K562 (cell line): ENCODE measurements around the gene ZNF473. TPM values are rescaled to one million over a fixed set of nuclear protein-coding genes. Genes with fewer than 3 reads are reported as not detected.
A peak's percentile ranks its signal among the peaks of the same experiment; 100 is the strongest.

Experiments used
- ELF4 ChIP-seq: fragments of 450-650 bp; formaldehyde crosslinking; IDR thresholded peaks from 2 replicates; pipeline ENCODE4 v1.4.0; 2022; ENCODE audit warnings: missing genetic modification characterization
- HNRNPLL ChIP-seq: fragments of 200-400 bp; formaldehyde crosslinking; IDR thresholded peaks from 2 replicates; pipeline ENCODE4 v1.6.1; 2017; ENCODE audit warnings: low read length, low read depth, mild to moderate bottlenecking; ENCODE audit not compliant: poor library complexity, severe bottlenecking
- MCM5 ChIP-seq: fragments of 450-650 bp; IDR thresholded peaks from 2 replicates; pipeline ENCODE4 v1.6.1; 2016; ENCODE audit warnings: low read depth
- MEIS2 ChIP-seq: fragments of 450-650 bp; IDR thresholded peaks from 2 replicates; pipeline ENCODE4 v1.6.1; 2014; ENCODE audit warnings: mild to moderate bottlenecking; ENCODE audit not compliant: partially characterized antibody
- MIER1 ChIP-seq: fragments of 450-650 bp; IDR thresholded peaks from 2 replicates; pipeline ENCODE4 v1.6.1; 2016; ENCODE audit warnings: antibody characterized with exemption, mild to moderate bottlenecking, low read depth
- NCOA4 ChIP-seq: fragments of 450-650 bp; IDR thresholded peaks from 2 replicates; pipeline ENCODE4 v1.6.1; 2018; ENCODE audit warnings: mild to moderate bottlenecking; ENCODE audit not compliant: partially characterized antibody
- POLR2AphosphoS5 ChIP-seq: IDR thresholded peaks from 2 replicates; pipeline ENCODE4 v1.6.1; 2011; ENCODE audit warnings: mild to moderate bottlenecking, low read depth, low read length, moderate library complexity; ENCODE audit not compliant: control insufficient read depth, insufficient read depth
- RBBP5 ChIP-seq: fragments of 200-600 bp; sonication (generic); IDR thresholded peaks from 2 replicates; pipeline ENCODE4 v1.6.1; 2012; ENCODE audit warnings: borderline replicate concordance, mild to moderate bottlenecking, low read length, control low read depth, inconsistent platforms; ENCODE audit not compliant: insufficient read depth, poor library complexity, severe bottlenecking
- SIX5 ChIP-seq, 2 experiments: IDR thresholded peaks; 2 replicates each; pipeline ENCODE4 v1.6.1; 2011; ENCODE audit warnings: low read length in 2 of 2, borderline replicate concordance in 1 of 2, low read depth in 1 of 2, mild to moderate bottlenecking in 1 of 2, moderate library complexity in 1 of 2; ENCODE audit not compliant: insufficient read depth in 1 of 2
- SREBF2 ChIP-seq: sonication (generic); formaldehyde crosslinking; IDR thresholded peaks from 2 replicates; pipeline ENCODE4 v1.4.0; 2020; ENCODE audit warnings: mild to moderate bottlenecking, missing genetic modification reagents
- SRSF3 ChIP-seq: fragments of 200-400 bp; formaldehyde crosslinking; IDR thresholded peaks from 2 replicates; pipeline ENCODE4 v1.6.1; 2016; ENCODE audit warnings: mild to moderate bottlenecking, low read length, moderate library complexity; ENCODE audit not compliant: insufficient read depth
- TAF1 ChIP-seq: IDR thresholded peaks from 2 replicates; pipeline ENCODE4 v1.6.1; 2011; ENCODE audit warnings: mild to moderate bottlenecking, low read length, moderate library complexity; ENCODE audit not compliant: insufficient read depth, control insufficient read depth, severe bottlenecking; ENCODE audit errors: extremely low read depth
- TAL1 ChIP-seq: fragments of 450-650 bp; IDR thresholded peaks from 2 replicates; pipeline ENCODE4 v1.6.1; 2016; ENCODE audit warnings: mild to moderate bottlenecking
- ZBTB1 ChIP-seq: sonication (generic); formaldehyde crosslinking; IDR thresholded peaks from 2 replicates; pipeline ENCODE4 v1.8.1; 2023; ENCODE audit warnings: missing genetic modification reagents, low read depth, mild to moderate bottlenecking, borderline replicate concordance
- ZFP30 ChIP-seq: fragments of 250-450 bp; sonication (Bioruptor Pico); IDR thresholded peaks from 2 replicates; pipeline ENCODE4 v1.8.0; 2022; ENCODE audit warnings: moderate library complexity, mild to moderate bottlenecking, inconsistent platforms, borderline replicate concordance
- ZNF174 ChIP-seq: fragments of 250-450 bp; sonication (Bioruptor Pico); IDR thresholded peaks from 2 replicates; pipeline ENCODE4 v1.4.0; 2020; ENCODE audit warnings: mild to moderate bottlenecking
- ZNF175 ChIP-seq: fragments of 200-800 bp; sonication (Bioruptor generic); IDR thresholded peaks from 2 replicates; pipeline ENCODE4 v1.6.1; 2016; ENCODE audit warnings: low read depth, mild to moderate bottlenecking, missing genetic modification characterization, missing compliant biosample characterization
- polyA plus RNA-seq, 8 experiments: library from polyadenylated mRNA; depleted of rRNA in 4 of 8; stranded (reverse) in 5 of 8; unstranded in 3 of 8; fragments of >200 nt; fragmentation: Nextera tagmentation in 2 of 8; fragmentation: Illumina TruSeq in 1 of 8; extraction: Ambion mirVana in 2 of 8; extraction: Trizol in 1 of 8; gene quantifications; 2 replicates each; pipeline versions ENCODE4 v1.2.1 to v1.2.3, GENCODE V29; 2011 to 2014; ENCODE audit warnings: inconsistent platforms in 1 of 8, missing spikeins in 1 of 8
- total RNA-seq, 7 experiments: library from RNA; depleted of rRNA in 6 of 7; stranded (reverse); fragments of >200 nt in 6 of 7; fragmentation: Illumina TruSeq in 2 of 7; extraction: Trizol in 2 of 7; gene quantifications; 2 replicates each; pipeline versions ENCODE4 v1.2.1 to v1.2.3, GENCODE V29; 2011 to 2021; ENCODE audit warnings: low replicate concordance in 1 of 7
- TF ChIP-seq, protein P1 (sequence below), 2 experiments: fragments of 450-650 bp in 1 of 2; sonication (generic) in 1 of 2; formaldehyde crosslinking in 1 of 2; IDR thresholded peaks; 2 replicates each; pipeline versions ENCODE4 v1.7.1 to v1.9.0; 2016 to 2022; ENCODE audit warnings: inconsistent platforms in 1 of 2, mild to moderate bottlenecking in 1 of 2, missing genetic modification reagents in 1 of 2

The ZNF473 gene
- total and polyA plus RNA-seq, 9 of the 15 experiments (the other 6 are each of a cell fraction or from before 2014, with no cell fraction given) = 8.2 to 34.0 (median 28.5) TPM

DNA sequence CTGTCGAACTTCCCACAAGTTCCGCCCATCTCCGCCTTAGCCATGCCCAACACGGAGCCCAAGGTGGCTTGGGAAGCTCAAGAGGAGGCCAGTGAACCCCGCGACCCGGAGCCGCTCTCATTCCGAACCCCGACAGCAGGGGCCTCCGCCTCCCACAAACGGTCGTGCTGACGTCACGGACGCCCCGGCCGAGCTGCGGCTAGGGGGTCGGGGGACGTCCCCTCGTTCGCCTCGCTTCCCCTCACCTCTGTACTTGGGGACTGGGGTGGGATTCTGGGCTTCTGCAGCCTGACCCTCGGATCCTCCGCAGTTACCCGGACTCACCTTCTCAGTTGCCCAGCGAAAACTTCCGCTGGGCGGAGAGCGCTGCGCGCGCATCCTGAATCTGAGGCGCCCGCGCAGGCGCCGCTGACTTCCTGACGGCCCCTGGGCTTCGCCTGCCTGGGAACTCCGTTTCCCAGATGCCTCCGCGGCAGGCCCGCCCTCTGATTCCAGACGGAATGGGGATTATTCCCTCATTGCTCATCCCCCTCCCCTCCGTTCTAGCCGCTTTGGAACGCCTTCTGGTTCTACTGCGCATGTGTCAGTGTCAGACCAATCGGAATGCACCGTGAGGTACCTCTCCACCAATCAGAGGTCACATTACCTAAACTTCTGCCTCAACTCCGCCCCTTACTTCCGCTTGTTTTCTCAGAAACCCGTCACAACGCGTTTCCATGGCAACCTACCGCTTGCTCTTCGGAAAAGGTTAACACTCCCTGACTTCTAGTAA lies 597 bp upstream of the ZNF473 start, which contains the start of gene VRK3 (continued):
- TF ChIP-seq, protein P1, sequence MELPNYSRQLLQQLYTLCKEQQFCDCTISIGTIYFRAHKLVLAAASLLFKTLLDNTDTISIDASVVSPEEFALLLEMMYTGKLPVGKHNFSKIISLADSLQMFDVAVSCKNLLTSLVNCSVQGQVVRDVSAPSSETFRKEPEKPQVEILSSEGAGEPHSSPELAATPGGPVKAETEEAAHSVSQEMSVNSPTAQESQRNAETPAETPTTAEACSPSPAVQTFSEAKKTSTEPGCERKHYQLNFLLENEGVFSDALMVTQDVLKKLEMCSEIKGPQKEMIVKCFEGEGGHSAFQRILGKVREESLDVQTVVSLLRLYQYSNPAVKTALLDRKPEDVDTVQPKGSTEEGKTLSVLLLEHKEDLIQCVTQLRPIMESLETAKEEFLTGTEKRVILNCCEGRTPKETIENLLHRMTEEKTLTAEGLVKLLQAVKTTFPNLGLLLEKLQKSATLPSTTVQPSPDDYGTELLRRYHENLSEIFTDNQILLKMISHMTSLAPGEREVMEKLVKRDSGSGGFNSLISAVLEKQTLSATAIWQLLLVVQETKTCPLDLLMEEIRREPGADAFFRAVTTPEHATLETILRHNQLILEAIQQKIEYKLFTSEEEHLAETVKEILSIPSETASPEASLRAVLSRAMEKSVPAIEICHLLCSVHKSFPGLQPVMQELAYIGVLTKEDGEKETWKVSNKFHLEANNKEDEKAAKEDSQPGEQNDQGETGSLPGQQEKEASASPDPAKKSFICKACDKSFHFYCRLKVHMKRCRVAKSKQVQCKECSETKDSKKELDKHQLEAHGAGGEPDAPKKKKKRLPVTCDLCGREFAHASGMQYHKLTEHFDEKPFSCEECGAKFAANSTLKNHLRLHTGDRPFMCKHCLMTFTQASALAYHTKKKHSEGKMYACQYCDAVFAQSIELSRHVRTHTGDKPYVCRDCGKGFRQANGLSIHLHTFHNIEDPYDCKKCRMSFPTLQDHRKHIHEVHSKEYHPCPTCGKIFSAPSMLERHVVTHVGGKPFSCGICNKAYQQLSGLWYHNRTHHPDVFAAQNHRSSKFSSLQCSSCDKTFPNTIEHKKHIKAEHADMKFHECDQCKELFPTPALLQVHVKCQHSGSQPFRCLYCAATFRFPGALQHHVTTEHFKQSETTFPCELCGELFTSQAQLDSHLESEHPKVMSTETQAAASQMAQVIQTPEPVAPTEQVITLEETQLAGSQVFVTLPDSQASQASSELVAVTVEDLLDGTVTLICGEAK (IDR thresholded peaks at IDR 0.05) = peak; percentile 77; the same call in 1 of the 2 replicates
- TF ChIP-seq, protein P1 (CRISPR knock-in tag; IDR thresholded peaks at IDR 0.05) = no peak
- TF ChIP-seq MEIS2 (peak; percentile 95), MIER1 (no peak), HNRNPLL (no peak), TAL1 (no peak), POLR2AphosphoS5 (peak; percentile 81), ZFP30 (CRISPR knock-in tag) (no peak), RBBP5 (peak; percentile 97), TAF1 (peak; percentile 64), MCM5 (no peak), ZBTB1 (CRISPR knock-in tag) (no peak), SREBF2 (CRISPR knock-in tag) (no peak), ZNF174 (no peak), ZNF175 (CRISPR knock-in tag) (no peak), NCOA4 (no peak), ELF4 (CRISPR knock-in tag) (no peak), SRSF3 (no peak), SIX5 (IDR thresholded peaks at IDR 0.05; ENCODE audit: borderline replicate concordance in 1 of 2, insufficient read depth in 1 of 2, low read depth in 1 of 2, low read length in 2 of 2) (peak; percentile 57 to 67; a peak in 3 of 4 replicates)
